SK-N-SH treated with all-trans-retinoic acid at 6 μM for 48 hours (cell line): Measurements from ENCODE around the gene MRAP.
"Not testable (repeated sequence)": the region's sequence is repeated elsewhere in the genome, so short reads cannot be mapped to it uniquely, and the experiment has no call there.

Experiments used
- ATAC-seq: fragments of 200-7000 bp; cut with Tn5 transposase; 3 replicates; pipeline ENCODE4 v1.9.1; 2020; ENCODE audit warnings: mild to moderate bottlenecking, moderate library complexity
- ARNTL ChIP-seq: fragments of 450-650 bp; formaldehyde crosslinking; IDR thresholded peaks from 2 replicates; pipeline ENCODE4 v1.5.0; 2020; ENCODE audit warnings: low read depth, mild to moderate bottlenecking, moderate library complexity, borderline replicate concordance
- CREB5 ChIP-seq: fragments of 250-450 bp; sonication (Bioruptor Pico); IDR thresholded peaks from 2 replicates; pipeline ENCODE4 v1.5.1; 2020; ENCODE audit warnings: low read depth, mild to moderate bottlenecking, moderate library complexity
- CSDC2 ChIP-seq: fragments of 250-450 bp; sonication (Bioruptor Pico); IDR thresholded peaks from 2 replicates; pipeline ENCODE4 v1.5.0; 2020; ENCODE audit warnings: mild to moderate bottlenecking, moderate library complexity
- ESRRG ChIP-seq: fragments of 250-450 bp; sonication (Bioruptor Pico); IDR thresholded peaks from 2 replicates; pipeline ENCODE4 v1.6.1; 2021; ENCODE audit warnings: mild to moderate bottlenecking
- GLIS3 ChIP-seq: fragments of 250-450 bp; sonication (Bioruptor Pico); IDR thresholded peaks from 2 replicates; pipeline ENCODE4 v1.5.0; 2020; ENCODE audit warnings: mild to moderate bottlenecking, moderate library complexity
- OSR1 ChIP-seq: fragments of 250-450 bp; sonication (Bioruptor Pico); IDR thresholded peaks from 2 replicates; pipeline ENCODE4 v1.8.0; 2022; ENCODE audit warnings: moderate library complexity, mild to moderate bottlenecking, inconsistent platforms
- PATZ1 ChIP-seq: fragments of 250-450 bp; sonication (Bioruptor Pico); IDR thresholded peaks from 2 replicates; pipeline ENCODE4 v1.8.0; 2020; ENCODE audit warnings: mild to moderate bottlenecking, moderate library complexity, borderline replicate concordance
- POU6F1 ChIP-seq: fragments of 250-450 bp; sonication (Bioruptor Pico); IDR thresholded peaks from 2 replicates; pipeline ENCODE4 v1.8.0; 2021; ENCODE audit warnings: low read depth, mild to moderate bottlenecking, moderate library complexity, borderline replicate concordance
- PPARA ChIP-seq: fragments of 250-450 bp; sonication (Bioruptor Pico); IDR thresholded peaks from 2 replicates; pipeline ENCODE4 v1.5.0; 2020; ENCODE audit warnings: mild to moderate bottlenecking, borderline replicate concordance
- RARB ChIP-seq: fragments of 250-450 bp; sonication (Bioruptor Pico); IDR thresholded peaks from 2 replicates; pipeline ENCODE4 v1.8.0; 2021; ENCODE audit warnings: mild to moderate bottlenecking, moderate library complexity
- SNAI2 ChIP-seq: fragments of 250-450 bp; sonication (Bioruptor Pico); IDR thresholded peaks from 2 replicates; pipeline ENCODE4 v1.5.0; 2020; ENCODE audit warnings: mild to moderate bottlenecking, moderate library complexity
- TCF4 ChIP-seq: fragments of 250-450 bp; sonication (Bioruptor Pico); IDR thresholded peaks from 2 replicates; pipeline ENCODE4 v1.8.0; 2021; ENCODE audit warnings: mild to moderate bottlenecking, moderate library complexity, borderline replicate concordance
- TOX ChIP-seq: fragments of 250-450 bp; sonication (Bioruptor Pico); IDR thresholded peaks from 2 replicates; pipeline ENCODE4 v1.8.0; 2021; ENCODE audit warnings: mild to moderate bottlenecking, moderate library complexity, borderline replicate concordance
- ZC3H10 ChIP-seq: fragments of 250-450 bp; sonication (Bioruptor Pico); IDR thresholded peaks from 2 replicates; pipeline ENCODE4 v1.5.1; 2021; ENCODE audit warnings: mild to moderate bottlenecking, moderate library complexity
- ZFP30 ChIP-seq: fragments of 450-650 bp; formaldehyde crosslinking; IDR thresholded peaks from 2 replicates; pipeline ENCODE4 v1.5.0; 2022; ENCODE audit warnings: mild to moderate bottlenecking, moderate library complexity
- ZNF565 ChIP-seq: fragments of 450-650 bp; formaldehyde crosslinking; conservative IDR thresholded peaks from 2 replicates; pipeline ENCODE4 v1.5.0; 2020; ENCODE audit warnings: low read depth, mild to moderate bottlenecking, moderate library complexity
- ZNF70 ChIP-seq: fragments of 450-650 bp; formaldehyde crosslinking; IDR thresholded peaks from 2 replicates; pipeline ENCODE4 v1.5.0; 2020; ENCODE audit warnings: mild to moderate bottlenecking, moderate library complexity
- TF ChIP-seq, protein P1 (sequence below): fragments of 250-450 bp; sonication (Bioruptor Pico); IDR thresholded peaks from 2 replicates; pipeline ENCODE4 v1.5.0; 2020; ENCODE audit warnings: mild to moderate bottlenecking, moderate library complexity
- TF ChIP-seq, protein P2 (sequence below): fragments of 250-450 bp; sonication (Bioruptor Pico); IDR thresholded peaks from 2 replicates; pipeline ENCODE4 v1.5.1; 2021; ENCODE audit warnings: mild to moderate bottlenecking, moderate library complexity

MRAP gene

GRCh38 chr21:32257962-32258785 is 40.5 kb upstream of the MRAP start:
- TF ChIP-seq SNAI2 (CRISPR knock-in tag) (no peak), ZFP30 (no peak), OSR1 (CRISPR knock-in tag) (no peak), TCF4 (CRISPR knock-in tag) (no peak), ZC3H10 (CRISPR knock-in tag) (no peak), ARNTL (CRISPR knock-in tag) (no peak), TOX (CRISPR knock-in tag) (no peak), ESRRG (no peak), CREB5 (CRISPR knock-in tag) (no peak), PPARA (CRISPR knock-in tag) (no peak), POU6F1 (CRISPR knock-in tag) (no peak), ZNF70 (CRISPR knock-in tag) (no peak), GLIS3 (CRISPR knock-in tag) (no peak), RARB (CRISPR knock-in tag) (no peak), CSDC2 (CRISPR knock-in tag) (no peak), ZNF565 (CRISPR knock-in tag) (no peak)
- TF ChIP-seq, protein P1, sequence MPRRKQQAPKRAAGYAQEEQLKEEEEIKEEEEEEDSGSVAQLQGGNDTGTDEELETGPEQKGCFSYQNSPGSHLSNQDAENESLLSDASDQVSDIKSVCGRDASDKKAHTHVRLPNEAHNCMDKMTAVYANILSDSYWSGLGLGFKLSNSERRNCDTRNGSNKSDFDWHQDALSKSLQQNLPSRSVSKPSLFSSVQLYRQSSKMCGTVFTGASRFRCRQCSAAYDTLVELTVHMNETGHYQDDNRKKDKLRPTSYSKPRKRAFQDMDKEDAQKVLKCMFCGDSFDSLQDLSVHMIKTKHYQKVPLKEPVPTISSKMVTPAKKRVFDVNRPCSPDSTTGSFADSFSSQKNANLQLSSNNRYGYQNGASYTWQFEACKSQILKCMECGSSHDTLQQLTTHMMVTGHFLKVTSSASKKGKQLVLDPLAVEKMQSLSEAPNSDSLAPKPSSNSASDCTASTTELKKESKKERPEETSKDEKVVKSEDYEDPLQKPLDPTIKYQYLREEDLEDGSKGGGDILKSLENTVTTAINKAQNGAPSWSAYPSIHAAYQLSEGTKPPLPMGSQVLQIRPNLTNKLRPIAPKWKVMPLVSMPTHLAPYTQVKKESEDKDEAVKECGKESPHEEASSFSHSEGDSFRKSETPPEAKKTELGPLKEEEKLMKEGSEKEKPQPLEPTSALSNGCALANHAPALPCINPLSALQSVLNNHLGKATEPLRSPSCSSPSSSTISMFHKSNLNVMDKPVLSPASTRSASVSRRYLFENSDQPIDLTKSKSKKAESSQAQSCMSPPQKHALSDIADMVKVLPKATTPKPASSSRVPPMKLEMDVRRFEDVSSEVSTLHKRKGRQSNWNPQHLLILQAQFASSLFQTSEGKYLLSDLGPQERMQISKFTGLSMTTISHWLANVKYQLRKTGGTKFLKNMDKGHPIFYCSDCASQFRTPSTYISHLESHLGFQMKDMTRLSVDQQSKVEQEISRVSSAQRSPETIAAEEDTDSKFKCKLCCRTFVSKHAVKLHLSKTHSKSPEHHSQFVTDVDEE = no peak
- TF ChIP-seq, protein P2, sequence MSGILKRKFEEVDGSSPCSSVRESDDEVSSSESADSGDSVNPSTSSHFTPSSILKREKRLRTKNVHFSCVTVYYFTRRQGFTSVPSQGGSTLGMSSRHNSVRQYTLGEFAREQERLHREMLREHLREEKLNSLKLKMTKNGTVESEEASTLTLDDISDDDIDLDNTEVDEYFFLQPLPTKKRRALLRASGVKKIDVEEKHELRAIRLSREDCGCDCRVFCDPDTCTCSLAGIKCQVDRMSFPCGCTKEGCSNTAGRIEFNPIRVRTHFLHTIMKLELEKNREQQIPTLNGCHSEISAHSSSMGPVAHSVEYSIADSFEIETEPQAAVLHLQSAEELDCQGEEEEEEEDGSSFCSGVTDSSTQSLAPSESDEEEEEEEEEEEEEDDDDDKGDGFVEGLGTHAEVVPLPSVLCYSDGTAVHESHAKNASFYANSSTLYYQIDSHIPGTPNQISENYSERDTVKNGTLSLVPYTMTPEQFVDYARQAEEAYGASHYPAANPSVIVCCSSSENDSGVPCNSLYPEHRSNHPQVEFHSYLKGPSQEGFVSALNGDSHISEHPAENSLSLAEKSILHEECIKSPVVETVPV (CRISPR knock-in tag) = no peak
- TF ChIP-seq, all 23 proteins: peak for 0
- ATAC-seq = peak; percentile 81

DNA sequence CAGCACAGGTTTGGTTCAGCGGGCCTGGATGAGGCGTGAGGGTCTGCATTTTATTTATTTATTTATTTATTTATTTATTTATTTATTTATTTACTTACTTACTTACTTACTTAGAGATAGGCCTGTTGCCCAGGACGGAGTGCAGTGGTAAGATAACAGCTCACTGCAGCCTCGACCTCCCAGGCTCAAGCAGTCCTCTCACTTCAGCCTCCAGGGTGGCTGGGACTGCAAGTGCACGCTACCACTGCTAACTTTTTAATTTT is 39.9 kb upstream of the MRAP start:
- ATAC-seq = not testable (repeated sequence)

- TF ChIP-seq ZNF70 (CRISPR knock-in tag) (no peak), PPARA (CRISPR knock-in tag) (no peak), PATZ1 (CRISPR knock-in tag) (no peak), ZFP30 (no peak), CSDC2 (CRISPR knock-in tag) (no peak)
- ATAC-seq = no peak
These were observed 38.5 kb upstream of the MRAP start for GRCh38 chr21:32260130-32260529.

- no peak for ATAC-seq
- TF ChIP-seq, protein P1 = no peak
- TF ChIP-seq POU6F1 (CRISPR knock-in tag) = no peak
- TF ChIP-seq PATZ1 (CRISPR knock-in tag) = no peak
- no peak for TF ChIP-seq GLIS3 (CRISPR knock-in tag)
- TF ChIP-seq ZNF565 (CRISPR knock-in tag) = no peak
- no peak for TF ChIP-seq TCF4 (CRISPR knock-in tag)
These were observed 36.7 kb upstream of the MRAP start for GRCh38 chr21:32261929-32262328.
